Superior temporal gyrus (tissue), 1 donor: Measurements from ENCODE around the gene ALDH3B1.

Experiments
- DNase-seq: peaks from one replicate; pipeline ENCODE4 v3.0.0-alpha.2; 2016; ENCODE audit errors: extremely low spot score

Gene ALDH3B1

GRCh38 chr11:68043349-68044144 lies 33.4 kb downstream of the ALDH3B1 start:
- DNase-seq = no peak

GRCh38 chr11:68044145-68044813 lies 34.2 kb downstream of the ALDH3B1 start:
- DNase-seq = no peak

- no peak for DNase-seq
These were observed 34.8 kb downstream of the ALDH3B1 start for GRCh38 chr11:68044898-68045351.

- DNase-seq = no peak
These were observed 37.5 kb downstream of the ALDH3B1 start for GRCh38 chr11:68047437-68048290.

- no peak for DNase-seq
These were observed 38.8 kb downstream of the ALDH3B1 start for GRCh38 chr11:68048681-68049508.

GRCh38 chr11:68049509-68050370 lies 39.6 kb downstream of the ALDH3B1 start:
- no peak for DNase-seq

GRCh38 chr11:68050371-68050841 lies 40.3 kb downstream of the ALDH3B1 start:
- no peak for DNase-seq

- DNase-seq = no peak
These were observed 41.3 kb downstream of the ALDH3B1 start for GRCh38 chr11:68051191-68052136.

GRCh38 chr11:68052137-68052873 lies 42.2 kb downstream of the ALDH3B1 start:
- DNase-seq = no peak

- no peak for DNase-seq
These were observed 43.0 kb downstream of the ALDH3B1 start for GRCh38 chr11:68053117-68053516.

- DNase-seq = no peak
These were observed 44.1 kb downstream of the ALDH3B1 start for GRCh38 chr11:68053981-68054812.

- DNase-seq = no peak
These were observed 46.5 kb downstream of the ALDH3B1 start for GRCh38 chr11:68056317-68057285.

- no peak for DNase-seq
These were observed 47.7 kb downstream of the ALDH3B1 start for GRCh38 chr11:68057807-68058206.

- DNase-seq = no peak
These were observed 51.4 kb downstream of the ALDH3B1 start for GRCh38 chr11:68061508-68061907.

GRCh38 chr11:68064926-68065325 lies 54.8 kb downstream of the ALDH3B1 start:
- no peak for DNase-seq

- no peak for DNase-seq
These were observed 55.7 kb downstream of the ALDH3B1 start for GRCh38 chr11:68065841-68066240.
